Central memory CD4-positive, alpha-beta T cell (primary cell): Measurements from ENCODE around the gene CYREN.
A peak's percentile ranks its signal among the peaks of the same experiment; 100 is the strongest.
"Not testable (repeated sequence)": the region's sequence is repeated elsewhere in the genome, so short reads cannot be mapped to it uniquely, and the experiment has no call there.

Source experiments
- DNase-seq: peaks from one replicate; pipeline ENCODE4 v3.0.0; 2022

CYREN gene

GRCh38 chr7:135158141-135158655 is 12.3 kb downstream of the CYREN start:
- DNase-seq: no peak

DNA sequence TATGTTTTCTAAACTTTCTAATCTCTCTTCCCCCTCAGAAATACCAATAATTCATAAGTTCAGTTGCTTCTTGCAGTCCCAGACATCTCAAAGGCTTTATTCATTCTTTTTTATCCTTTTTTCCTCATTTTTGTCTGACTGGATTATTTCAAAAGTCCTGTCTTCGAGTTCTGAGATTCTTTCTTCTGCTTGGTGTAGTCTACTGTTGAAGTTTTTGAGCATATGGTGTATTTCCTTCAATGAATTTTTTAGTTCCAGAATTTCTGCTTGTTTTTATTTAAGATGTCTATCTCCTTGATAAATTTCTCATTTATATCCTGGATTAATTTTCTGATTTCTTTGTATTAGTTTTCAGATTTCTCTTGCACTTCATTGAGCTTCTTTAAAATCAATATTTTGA is 14.2 kb downstream of the CYREN start:
- no peak for DNase-seq

DNA sequence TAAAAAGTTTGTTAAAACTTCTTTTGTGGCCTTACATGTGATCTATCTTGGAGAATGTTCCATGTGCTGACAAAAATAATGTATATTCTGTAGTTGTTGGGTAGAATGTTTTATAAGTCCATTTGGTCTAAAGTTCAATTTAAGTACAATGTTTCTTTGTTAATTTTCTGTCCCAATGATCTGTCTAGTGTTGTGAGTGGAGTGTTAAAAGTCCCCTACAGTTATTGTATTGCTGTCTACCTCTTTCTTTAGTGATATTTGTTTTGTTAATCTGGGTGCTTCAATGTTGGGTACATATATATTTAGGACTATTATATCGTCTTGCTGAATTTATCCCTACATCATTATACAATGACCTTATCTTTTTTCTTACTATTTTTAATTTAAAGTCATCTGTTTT is 15.8 kb downstream of the CYREN start:
- DNase-seq: no peak

- DNase-seq: no peak
These were observed 18.1 kb downstream of the CYREN start for GRCh38 chr7:135152442-135152841.

DNA sequence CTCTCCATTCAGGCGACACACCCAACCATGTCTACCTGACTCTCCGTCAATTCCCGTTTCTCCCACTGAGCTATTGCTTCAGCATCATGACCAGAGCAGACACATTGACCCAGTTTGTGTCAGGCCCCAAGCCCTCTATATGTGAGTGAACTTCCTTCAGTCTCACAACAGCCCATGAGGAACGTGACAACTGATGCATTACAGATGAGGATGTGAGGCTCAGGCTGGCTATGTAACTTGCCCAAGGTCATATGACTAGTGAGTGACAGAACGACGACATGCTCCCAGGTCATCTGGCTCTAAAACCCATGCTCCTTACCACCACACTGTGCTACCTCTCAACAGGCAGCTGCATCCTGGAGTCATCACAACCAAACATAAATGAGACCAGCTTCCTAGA is 19.0 kb downstream of the CYREN start:
- no peak for DNase-seq

DNA sequence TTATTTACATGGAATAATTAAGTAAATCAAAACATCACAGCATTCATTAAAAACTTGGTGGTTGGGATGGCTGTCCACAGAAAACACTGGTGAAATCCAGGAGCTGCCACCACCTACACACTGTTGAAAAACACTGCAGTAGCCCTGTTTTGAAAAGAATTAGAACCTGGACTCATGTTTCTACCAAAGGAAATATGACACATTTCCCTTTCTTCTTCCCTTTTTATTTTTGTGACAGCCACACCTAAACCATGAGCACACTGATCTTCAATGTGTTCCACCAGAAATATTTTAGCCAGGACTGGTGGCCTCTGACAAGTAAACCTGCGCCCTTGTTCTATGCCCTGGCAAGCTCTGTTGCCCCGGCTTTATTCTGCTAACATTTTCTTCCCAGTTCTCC is 19.4 kb downstream of the CYREN start:
- DNase-seq: no peak

GRCh38 chr7:135150072-135150782 is 20.3 kb downstream of the CYREN start:
- DNase-seq: no peak

- peak; percentile 78 for DNase-seq
These were observed 22.4 kb downstream of the CYREN start, which contains the start of gene TMEM140 for GRCh38 chr7:135147899-135148721. TSS of gene TMEM140 (plus strand) at chr7:135148072. CDS start at chr7:135164442, 16,370 bp downstream.

DNA sequence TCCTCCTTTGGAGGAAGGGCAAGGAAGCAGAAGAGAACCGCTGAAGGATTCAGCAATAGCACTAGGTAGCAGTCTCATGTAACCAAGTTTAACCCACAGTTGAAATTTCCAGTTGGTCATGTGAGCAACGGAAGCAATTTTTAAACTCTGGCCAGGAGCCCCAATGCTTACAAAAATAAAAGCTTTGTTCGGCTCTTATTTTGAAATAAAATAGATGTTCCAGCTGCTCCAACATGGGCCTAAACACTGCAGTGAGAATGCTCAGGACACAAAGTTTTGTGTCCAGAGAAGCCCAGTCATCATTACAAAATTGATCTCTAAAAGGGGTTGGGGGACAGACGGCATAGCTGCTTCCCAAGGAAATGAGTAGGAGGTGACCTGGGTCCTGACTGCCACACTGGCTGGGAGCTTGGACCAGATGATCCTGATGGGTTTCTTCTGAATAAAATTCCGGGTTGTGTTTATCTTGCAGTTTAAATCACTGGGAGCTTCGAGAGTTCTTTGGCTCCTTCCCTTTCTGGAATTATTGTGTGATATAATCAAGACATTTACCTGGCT is 23.1 kb downstream of the CYREN start:
- DNase-seq: peak; percentile 22

DNA sequence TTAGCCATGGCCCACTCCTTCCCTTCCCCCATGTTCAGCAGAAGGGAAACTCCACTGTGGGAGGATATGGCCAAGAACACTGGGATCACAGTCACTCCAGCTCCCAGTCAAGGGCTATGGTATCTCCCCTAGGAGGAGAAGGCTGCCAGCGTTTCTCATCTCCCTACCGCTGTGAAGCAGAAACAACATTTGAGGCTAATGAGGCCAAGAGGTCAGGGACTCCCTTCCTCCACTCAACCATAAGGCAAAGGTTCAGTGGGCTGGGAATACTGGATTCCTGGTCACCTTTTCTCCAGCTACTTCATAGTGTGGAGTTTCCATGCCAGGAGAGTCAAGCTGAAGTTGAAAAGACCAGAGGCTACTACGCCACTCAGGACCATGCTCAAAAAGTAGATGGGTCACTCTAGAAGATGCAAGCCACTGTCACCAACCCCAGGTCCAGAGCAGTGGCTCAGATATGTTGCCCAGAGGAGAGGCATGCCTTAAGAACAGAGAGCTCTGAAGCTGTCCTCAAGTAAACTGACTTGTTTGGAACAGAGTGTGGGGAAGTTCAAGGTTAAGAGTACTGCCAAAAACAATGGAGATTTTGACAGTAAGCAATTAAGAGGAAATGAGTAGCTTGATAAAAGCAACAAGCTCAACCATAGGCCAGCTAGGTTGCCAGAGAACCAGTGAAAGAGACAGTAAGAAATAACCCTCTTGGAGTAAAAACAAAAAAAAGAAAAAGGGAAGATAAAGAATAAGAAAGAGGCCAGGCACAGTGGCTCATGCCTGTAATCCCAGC is 26.4 kb downstream of the CYREN start:
- no peak for DNase-seq

- no peak for DNase-seq
These were observed 40.9 kb downstream of the CYREN start for GRCh38 chr7:135129579-135129978.

GRCh38 chr7:135128931-135129330 is 41.6 kb downstream of the CYREN start:
- DNase-seq: no peak

DNA sequence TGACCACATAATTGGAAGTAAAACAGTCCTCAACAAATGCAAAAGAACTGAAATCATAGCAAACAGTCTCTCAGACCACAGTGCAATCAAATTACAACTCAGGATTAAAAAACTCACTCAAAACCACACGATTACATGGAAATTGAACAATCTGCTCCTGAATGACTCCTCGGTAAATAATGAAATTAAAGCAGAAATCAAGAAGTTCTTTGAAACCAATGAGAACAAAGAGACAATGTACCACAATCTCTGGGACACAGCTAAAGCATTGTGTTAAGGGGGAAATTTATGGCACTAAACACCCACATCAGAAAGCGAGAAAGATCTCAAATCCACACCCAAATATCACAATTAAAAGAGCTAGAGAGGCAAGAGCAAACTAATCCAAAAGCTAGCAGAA is 45.9 kb downstream of the CYREN start:
- DNase-seq: not testable (repeated sequence)

GRCh38 chr7:135121868-135122267 is 48.6 kb downstream of the CYREN start:
- DNase-seq: no peak

DNA sequence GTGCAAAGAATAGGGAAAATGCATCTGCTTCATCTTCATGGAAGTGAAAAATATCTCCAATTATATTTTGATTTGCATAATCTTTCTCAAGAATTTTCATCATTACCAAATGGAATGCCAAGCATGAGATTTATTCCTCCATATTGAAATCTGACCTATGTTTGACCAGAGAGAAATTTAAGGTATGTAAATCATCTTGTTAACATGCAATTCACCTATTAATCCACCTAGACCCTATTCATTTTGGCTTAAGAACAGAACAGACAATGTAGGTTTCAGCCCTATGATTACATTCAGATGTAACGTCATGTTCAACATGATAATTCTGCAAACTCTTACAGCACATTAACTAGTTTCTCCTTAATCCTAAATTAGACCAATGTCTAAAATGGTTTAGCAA is 53.4 kb downstream of the CYREN start:
- DNase-seq: no peak
